Heart left ventricle (tissue), 16 donors: ENCODE data around the gene ARF1. TPM values are rescaled to one million over a fixed set of nuclear protein-coding genes. Genes with fewer than 3 reads are reported as not detected.

ENCODE experiments used
- ATAC-seq, 4 donors: fragments of 200-7000 bp; cut with Tn5 transposase; one replicate each; pipeline ENCODE4 v1.9.1; 2020 to 2022; ENCODE audit warnings: moderate library complexity in 4 of 4, mild to moderate bottlenecking in 3 of 4, moderate number of reproducible peaks in 1 of 4
- DNase-seq, 5 donors: peaks; one replicate each; pipeline ENCODE4 v3.0.0-alpha.2; 2020
- H3K27ac ChIP-seq, 12 donors: fragments of 200-600 bp; sonication (generic) in 4 of 12; one replicate each; pipeline versions ENCODE4 v1.5.0 to v1.8.0; 2016 to 2022; ENCODE audit warnings: mild to moderate bottlenecking in 2 of 12
- H3K27me3 ChIP-seq, 9 donors: fragments of 200-600 bp; sonication (generic) in 2 of 9; one replicate each; pipeline versions ENCODE4 v1.5.1 to v1.8.0; 2016 to 2022; ENCODE audit warnings: mild to moderate bottlenecking in 3 of 9
- H3K36me3 ChIP-seq, 9 donors: fragments of 200-600 bp; sonication (generic) in 2 of 9; one replicate each; pipeline versions ENCODE4 v1.5.0 to v1.8.0; 2018 to 2022; ENCODE audit warnings: mild to moderate bottlenecking in 2 of 9
- H3K4me1 ChIP-seq, 12 donors: fragments of 200-600 bp; sonication (generic) in 4 of 12; one replicate each; pipeline versions ENCODE4 v1.5.0 to v1.8.0; 2016 to 2022; ENCODE audit warnings: mild to moderate bottlenecking in 3 of 12
- H3K4me3 ChIP-seq, 12 donors: fragments of 200-600 bp; sonication (generic) in 4 of 12; one replicate each; pipeline versions ENCODE4 v1.5.0 to v1.8.0; 2017 to 2022; ENCODE audit warnings: mild to moderate bottlenecking in 9 of 12, moderate library complexity in 4 of 12
- H3K9me3 ChIP-seq, 12 donors: fragments of 200-600 bp; sonication (generic) in 4 of 12; one replicate each; pipeline versions ENCODE4 v1.5.0 to v1.8.0; 2016 to 2022; ENCODE audit warnings: mild to moderate bottlenecking in 1 of 12
- CTCF ChIP-seq, 12 donors: fragments of 200-600 bp; sonication (generic) in 4 of 12; IDR thresholded peaks; one replicate each; pipeline versions ENCODE4 v1.5.0 to v1.8.0; 2018 to 2022; ENCODE audit warnings: antibody characterized with exemption in 12 of 12, mild to moderate bottlenecking in 5 of 12
- POLR2A ChIP-seq, 2 donors: fragments of 450-650 bp; IDR thresholded peaks; one replicate each; pipeline ENCODE4 v1.6.1; 2017; ENCODE audit warnings: antibody characterized with exemption in 2 of 2, mild to moderate bottlenecking in 2 of 2, moderate library complexity in 2 of 2
- WGBS, 4 donors: extraction: QIAGEN DNeasy Blood & Tissue Kit in 2 of 4; methylation state at CpG; one replicate each; pipeline versions ENCODE4 v1.1.5 to v1.1.7; 2013 to 2018; 5-methylcytosine and 5-hydroxymethylcytosine counted together
- intact Hi-C, 10 donors: fragments of 100-400 bp; cut with DNase I; formaldehyde crosslinking; loops; one replicate each; pipeline versions ENCODE4 v1.11.1 to v1.14.2; 2022
- polyA plus RNA-seq, 2 donors: library from polyadenylated mRNA; stranded (reverse); fragments of 200-250 nt; gene quantifications; one replicate each; pipeline ENCODE4 v1.2.3, GENCODE V29; 2013
- total RNA-seq, 9 donors: library from RNA; depleted of rRNA in 2 of 9; stranded (reverse); fragments of >200 nt in 2 of 9; fragmentation: NEBNext Ultra II Directional in 3 of 9; extraction: Animal tissue kit (Norgen Biotek cat#: 25700) in 3 of 9; gene quantifications; one replicate each; pipeline versions ENCODE4 v1.1.0 to v1.2.4, GENCODE V29; 2016 to 2023
- donor health status: ischemic (EF 13 %, LVEDD 7.1; RV severe dilation, severe dysfunction).
- donor health status: healthy with polysubstance abuse.
- donor health status: DM: no; HTN: yes; CAD: no.
- donor health status: DM: no; HTN: no; CAD: no.
- donor health status: ischemic (EF 25% LVEDD 6.9; RV normal size, moderate dysfunction).
- donor health status: ischemic (EF 25% LVEDD 5.7; RV mildly dilated, moderate dysfunction).
- donor health status: healthy.
- donor health status: DM: yes; HTN: yes; CAD: no.
- donor health status: ischemic (EF 35%, LVEDD 5.7; RV mildly dilated, moderate dysfunction).
- donor health status: nonischemic (EF 11% LVEDD 7.7; RV severe dilation, severe dysfunction).
- donor health status: DM: yes; HTN: yes; CAD: no.
- donor health status: PGD.
- donor health status: ischemic (EF 29% LVEDD 5.4; RV normal size, mild dysfunction).
- donor health status: nonischemic (EF 23%, LVEDD 6.1; RV moderate dilation, normal function).

ARF1 gene
- total and polyA plus RNA-seq, 11 donors = 217 to 580 (median 310) TPM

DNA sequence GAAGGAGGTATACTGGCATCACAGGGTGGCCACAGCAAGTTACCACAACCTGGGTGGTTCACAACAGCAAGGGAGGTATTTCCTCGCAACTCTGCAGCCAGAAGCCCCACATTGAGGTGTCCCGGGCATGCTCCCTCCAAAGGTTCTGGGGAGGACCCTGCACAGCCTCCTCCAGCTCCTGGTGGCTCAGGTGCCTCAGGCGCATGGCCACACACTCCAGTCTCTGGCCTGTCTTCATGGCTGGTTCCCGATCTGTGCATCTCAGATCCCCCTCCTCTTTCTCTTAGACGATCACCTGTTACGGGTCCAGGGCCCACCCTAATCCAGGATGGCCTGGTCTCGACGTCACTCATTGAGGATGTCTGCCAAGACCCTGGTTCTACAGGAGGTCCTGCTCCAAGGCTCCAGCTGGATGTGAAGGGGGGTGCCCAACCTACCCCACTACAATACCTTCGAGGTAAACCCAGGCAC is 6.7 kb upstream of the ARF1 start:
- TF ChIP-seq CTCF (IDR thresholded peaks at IDR 0.05) = no peak
- no peak for TF ChIP-seq POLR2A (IDR thresholded peaks at IDR 0.05)
- ATAC-seq = no peak
- Histone ChIP-seq H3K27me3 (peaks cover 0 to 7% (median 0%) of the 10 kb centered on the region in 9 donors), H3K4me1 (peaks cover 0 to 5% (median 0%) of the 10 kb centered on the region in 12 donors), H3K36me3 (no peaks in the 10 kb centered on the region), H3K4me3 (no peak overlapping the region), H3K27ac (no peak overlapping the region), H3K9me3 (no peaks in the 10 kb centered on the region)
- WGBS, 4 donors = 83 to 88% (median 86%) methylated on average over 9 of the region's 9 CpGs
- DNase-seq = peak in 2 of 5 donors; percentile 12 to 46
- intact Hi-C loops = loop anchor here in 3 of 10 donors (5.0 to 10.0 kb wide), 3 partner anchors 74 to 331 kb away; no protein-coding TSS in a partner anchor

DNA sequence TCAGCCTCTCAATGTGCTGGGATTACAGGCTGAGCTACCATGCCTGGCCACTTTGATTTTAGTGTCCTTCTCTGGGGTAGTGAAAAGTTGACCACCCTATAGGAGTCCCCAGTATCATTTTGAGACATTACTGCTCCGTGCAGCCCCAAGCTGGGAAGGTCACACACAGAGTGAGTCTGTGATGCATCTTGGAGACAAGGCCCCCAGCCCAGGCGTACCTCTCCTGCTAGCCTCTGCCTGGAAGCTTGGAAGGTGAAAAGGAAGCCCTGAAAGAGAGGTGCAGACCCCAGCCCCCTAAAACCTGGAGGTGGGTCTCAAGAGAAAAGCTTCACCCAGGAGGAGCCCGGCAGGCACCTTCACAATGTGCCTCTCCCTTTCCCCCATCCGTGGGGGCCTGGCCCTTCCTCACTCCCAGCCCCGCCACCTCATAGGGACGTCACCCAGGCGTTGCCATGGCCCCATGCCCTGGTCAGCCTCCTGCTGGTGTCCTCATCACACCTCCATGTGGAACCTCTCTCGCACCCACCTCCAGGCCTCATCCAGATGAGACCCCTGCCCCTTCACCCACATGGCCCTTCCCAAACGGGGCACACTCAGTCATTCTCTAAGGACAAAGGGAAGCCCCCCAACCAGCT is 5.6 kb upstream of the ARF1 start:
- Histone ChIP-seq H3K27me3 (peaks cover 0 to 7% (median 0%) of the 10 kb centered on the region in 9 donors), H3K4me3 (no peak overlapping the region), H3K4me1 (peaks cover 0 to 16% (median 10%) of the 10 kb centered on the region in 12 donors), H3K36me3 (no peaks in the 10 kb centered on the region), H3K9me3 (no peaks in the 10 kb centered on the region), H3K27ac (no peak overlapping the region)
- 74 to 78% (median 75%) methylated on average over 9 of the region's 9 CpGs for WGBS, 4 donors
- intact Hi-C loops = loop anchor here in 3 of 10 donors (5.0 to 10.0 kb wide), 3 partner anchors 75 to 332 kb away; no protein-coding TSS in a partner anchor
- TF ChIP-seq POLR2A (IDR thresholded peaks at IDR 0.05) = no peak
- no peak for TF ChIP-seq CTCF (IDR thresholded peaks at IDR 0.05)
- ATAC-seq (no peak), DNase-seq (peak in 1 of 5 donors; percentile 10)

DNA sequence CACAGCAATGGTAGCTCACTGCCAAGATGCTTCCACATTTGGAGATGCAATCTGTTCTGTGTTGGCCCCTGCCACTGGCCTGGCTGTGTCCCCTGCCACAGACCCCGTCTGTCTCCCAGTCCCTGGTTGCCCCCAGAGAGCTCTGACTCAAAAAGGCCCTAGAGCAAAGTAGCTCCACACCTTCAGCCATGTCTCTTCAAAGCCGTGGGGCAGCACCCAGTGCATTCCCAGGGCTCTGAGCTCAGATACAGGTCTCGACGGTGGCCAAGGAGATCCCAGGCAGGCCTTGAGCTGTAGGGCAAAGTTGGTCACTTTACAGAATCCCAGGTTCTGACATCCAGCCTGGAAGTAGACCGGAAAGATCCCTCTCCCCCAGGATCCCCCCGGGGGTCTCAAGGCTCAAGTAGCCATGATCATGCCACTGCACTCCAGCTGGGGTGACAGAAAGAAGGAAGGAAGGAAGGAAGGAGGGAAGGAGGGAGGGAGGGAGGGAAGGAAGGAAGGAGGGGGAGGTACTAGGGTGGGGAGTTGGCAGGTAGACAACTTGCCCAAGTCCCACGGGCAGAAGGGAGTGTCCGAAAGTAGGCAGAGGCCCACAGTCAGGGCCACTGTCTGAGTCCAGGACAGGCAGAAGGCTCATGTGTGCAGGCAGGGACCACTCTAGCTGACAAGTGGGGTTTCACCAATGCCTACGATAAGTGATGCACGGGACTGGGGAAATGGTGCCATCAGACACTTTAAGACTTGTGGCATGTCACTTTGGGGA is 4.8 kb upstream of the ARF1 start:
- Histone ChIP-seq H3K4me3 (no peak overlapping the region), H3K36me3 (no peaks in the 10 kb centered on the region), H3K27me3 (peaks cover 0 to 2% (median 0%) of the 10 kb centered on the region in 9 donors), H3K4me1 (peaks cover 0 to 19% (median 10%) of the 10 kb centered on the region in 12 donors), H3K27ac (no peak overlapping the region), H3K9me3 (no peaks in the 10 kb centered on the region)
- TF ChIP-seq CTCF (IDR thresholded peaks at IDR 0.05) (no peak), POLR2A (IDR thresholded peaks at IDR 0.05) (no peak)
- DNase-seq (peak in 2 of 5 donors; percentile 14 to 25), ATAC-seq (no peak)
- WGBS, 4 donors = 59 to 66% (median 60%) methylated on average over 9 to 10 of the region's 10 CpGs
- intact Hi-C loops = loop anchor here in 3 of 10 donors (5.0 to 10.0 kb wide), 3 partner anchors 75 to 333 kb away; no protein-coding TSS in a partner anchor

DNA sequence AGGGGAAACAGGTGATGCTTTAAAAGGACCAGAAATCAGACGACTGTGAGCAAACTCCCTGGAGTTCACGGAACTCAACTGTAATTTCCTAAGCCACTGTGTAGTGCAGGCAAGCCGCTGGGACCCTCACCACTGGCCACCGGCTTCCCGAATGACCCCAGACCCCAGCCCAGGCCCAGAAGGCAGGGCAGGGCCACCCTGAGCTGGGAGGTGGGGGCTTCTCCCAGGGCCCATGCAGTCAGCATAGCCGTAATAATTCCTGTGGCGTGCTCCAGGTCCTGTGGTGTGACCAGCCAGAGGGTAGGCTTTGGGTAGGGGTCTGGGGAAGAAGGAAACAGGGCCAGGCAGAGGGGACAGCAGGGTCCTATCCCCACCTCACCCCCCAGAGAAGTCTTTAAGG is 3.5 kb upstream of the ARF1 start:
- intact Hi-C loops = loop anchor here in 3 of 10 donors (5.0 to 10.0 kb wide), 3 partner anchors 77 to 334 kb away; no protein-coding TSS in a partner anchor
- DNase-seq (peak in 1 of 5 donors; percentile 20), ATAC-seq (no peak)
- Histone ChIP-seq H3K4me3 (no peak overlapping the region), H3K27me3 (no peaks in the 10 kb centered on the region), H3K36me3 (no peaks in the 10 kb centered on the region), H3K27ac (no peak overlapping the region), H3K9me3 (no peaks in the 10 kb centered on the region), H3K4me1 (peaks cover 0 to 26% (median 15%) of the 10 kb centered on the region in 12 donors)
- TF ChIP-seq CTCF (IDR thresholded peaks at IDR 0.05) (no peak), POLR2A (IDR thresholded peaks at IDR 0.05) (no peak)
- 82 to 91% (median 87%) methylated on average over 6 to 7 of the region's 7 CpGs for WGBS, 4 donors
